ENCODE data around the gene GULP1.

The GULP1 gene

DNA sequence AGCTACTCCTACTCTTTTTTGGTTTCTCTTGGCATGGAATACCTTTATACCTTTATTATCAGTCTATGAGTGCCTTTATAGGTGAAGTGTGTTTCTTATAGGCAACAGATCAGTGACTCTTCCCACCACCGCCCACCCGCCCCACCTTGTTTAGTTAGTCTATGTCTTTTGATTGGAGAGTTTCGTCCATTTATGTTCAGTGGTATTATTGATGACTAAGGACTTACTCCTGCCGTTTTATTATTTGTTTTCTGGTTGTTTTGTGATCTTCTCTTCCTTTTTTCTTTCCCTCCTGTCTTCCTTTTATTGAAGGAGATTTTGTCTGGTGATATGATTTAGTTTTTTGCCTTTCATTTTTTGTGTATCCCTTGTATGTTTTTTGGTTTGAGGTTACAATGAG is 179.5 kb downstream of the GULP1 start:
- DNase-seq = no peak

DNA sequence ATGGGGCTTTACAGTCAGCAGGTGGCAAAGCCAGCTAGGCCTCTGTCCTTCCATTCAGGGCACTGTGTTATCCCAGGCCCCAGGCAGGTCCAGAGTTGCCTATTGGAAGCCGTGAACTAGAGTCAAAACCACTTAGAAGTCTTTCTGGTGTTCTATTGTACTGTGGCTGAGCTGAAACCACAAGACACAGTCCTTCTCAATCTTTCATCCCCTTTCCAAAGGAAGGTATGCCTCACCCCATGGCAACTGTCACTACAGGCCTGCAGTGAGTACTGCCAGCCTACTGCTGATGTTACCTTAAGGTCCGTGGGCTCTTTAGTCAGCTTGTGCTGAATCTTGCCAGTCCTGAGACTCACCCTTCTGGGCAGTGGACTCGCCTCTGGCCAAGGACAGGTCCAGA is 181.6 kb downstream of the GULP1 start:
- no peak for DNase-seq

DNA sequence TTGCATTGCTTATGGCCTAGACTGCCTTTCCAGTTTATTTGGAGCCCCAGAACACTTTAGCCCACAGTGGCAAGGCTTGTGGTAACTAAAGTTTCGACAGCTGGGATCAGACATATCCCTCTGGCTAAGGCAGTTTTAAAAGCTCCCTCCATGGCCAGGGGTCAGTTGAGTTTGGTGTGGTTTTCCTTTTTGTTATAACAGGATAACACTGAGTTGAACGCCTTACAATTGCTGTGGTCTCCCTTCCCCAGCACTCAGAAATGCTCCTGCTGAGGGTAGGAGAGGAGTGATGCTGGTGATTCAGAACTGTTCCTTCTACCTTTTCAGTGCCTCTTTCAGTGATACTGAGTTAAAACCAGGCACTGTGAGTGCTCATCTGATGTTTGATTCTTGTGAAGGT is 182.6 kb downstream of the GULP1 start:
- no peak for DNase-seq

DNA sequence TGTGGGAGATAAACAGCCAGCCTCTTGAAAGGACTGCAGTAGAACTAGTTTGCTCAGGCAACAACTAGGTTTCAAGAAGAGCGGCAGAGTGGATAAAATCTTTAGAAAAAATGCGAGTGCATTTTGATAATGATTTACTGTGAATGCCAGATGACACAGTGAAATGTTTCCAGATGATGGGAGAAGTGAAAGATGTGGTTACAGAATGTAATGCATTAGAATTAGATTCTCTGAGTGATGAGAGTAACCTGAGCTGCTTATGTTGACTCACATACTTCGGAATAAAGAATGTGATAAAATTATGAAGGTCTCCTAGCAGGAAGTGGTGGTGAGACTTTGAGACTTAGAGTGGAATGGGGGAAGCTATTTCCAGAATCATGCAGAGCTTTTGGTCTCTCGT is 184.3 kb downstream of the GULP1 start:
- DNase-seq = no peak

DNA sequence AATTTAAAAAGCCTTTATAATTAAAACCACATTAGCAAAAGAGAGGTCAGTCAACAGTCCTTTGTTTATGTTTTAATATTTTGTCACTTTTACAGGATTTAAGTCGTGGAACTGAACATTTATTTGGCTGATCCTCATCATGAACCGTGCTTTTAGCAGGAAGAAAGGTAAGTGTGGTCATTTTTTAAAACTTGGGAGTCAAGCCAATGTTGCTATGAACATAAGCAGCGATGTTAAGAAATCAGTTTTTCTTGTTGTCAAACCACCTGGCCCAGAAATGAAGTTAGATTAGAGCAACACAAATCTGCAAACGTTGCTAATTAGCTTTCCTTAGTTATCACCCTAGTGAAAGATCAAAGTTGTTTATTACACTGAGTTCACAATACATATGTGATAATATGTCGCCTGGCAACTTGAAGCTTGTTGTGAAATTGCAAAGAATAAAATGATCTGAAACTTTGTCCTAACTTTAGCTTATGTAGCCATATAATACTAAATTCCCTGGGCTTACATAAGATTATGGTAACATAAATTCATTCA is 186.0 kb downstream of the GULP1 start:
- no peak for DNase-seq

DNA sequence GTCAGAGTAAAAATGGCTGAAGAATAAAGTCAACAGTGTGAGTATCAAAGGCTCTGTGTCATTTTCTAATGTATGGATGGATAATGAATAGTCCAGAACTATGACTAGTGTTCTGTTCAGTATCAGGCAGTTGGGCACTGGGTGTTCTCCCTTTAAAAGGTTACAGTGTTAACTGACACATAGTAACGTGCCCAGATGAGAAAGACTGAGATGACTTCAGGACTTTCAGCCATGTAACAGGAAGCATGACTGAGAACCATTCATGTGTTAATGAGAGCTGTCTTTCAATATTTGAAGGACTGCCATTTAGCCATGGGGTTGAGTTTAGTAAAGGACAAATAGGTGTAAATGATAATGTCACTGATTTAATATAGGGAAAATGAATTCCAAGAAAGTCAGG is 187.1 kb downstream of the GULP1 start:
- no peak for DNase-seq

DNA sequence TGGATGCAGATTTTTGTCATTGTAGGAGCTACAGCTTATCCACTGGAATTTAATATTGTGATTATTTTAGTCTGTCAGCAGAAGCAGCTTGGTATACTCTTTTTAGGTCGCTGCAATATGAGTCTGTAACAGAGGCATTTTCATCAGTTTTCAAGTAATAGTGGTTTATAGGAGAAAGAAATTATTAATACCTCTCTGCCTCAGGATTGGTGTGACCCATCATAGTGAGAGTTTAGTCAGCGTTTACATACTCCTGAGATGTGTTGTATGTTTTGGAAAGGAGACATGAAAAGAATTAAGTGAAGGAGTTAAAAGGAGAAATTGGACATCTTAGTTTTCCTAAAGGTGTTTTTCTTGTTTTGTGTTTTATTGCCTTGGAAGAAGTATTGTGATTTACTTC is 189.8 kb downstream of the GULP1 start:
- no peak for DNase-seq

DNA sequence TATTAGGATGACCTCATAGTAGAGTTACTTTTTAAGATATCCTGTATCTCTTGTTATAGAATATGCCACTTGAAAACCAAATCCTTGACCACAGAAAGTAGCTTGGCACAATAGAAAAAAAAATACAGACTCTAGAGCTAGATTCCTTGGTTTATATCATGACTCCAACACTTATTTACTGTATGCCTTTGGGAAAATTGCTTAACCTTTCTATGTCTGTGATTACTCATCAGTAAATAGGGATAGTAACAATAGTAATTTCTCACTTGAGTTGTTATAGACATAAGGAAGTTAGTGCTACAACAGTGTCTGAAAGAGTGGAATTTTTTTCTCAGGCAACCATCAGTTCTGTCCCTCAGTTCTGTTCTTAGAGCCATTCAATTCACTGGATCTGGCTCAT is 193.8 kb downstream of the GULP1 start:
- no peak for DNase-seq

DNA sequence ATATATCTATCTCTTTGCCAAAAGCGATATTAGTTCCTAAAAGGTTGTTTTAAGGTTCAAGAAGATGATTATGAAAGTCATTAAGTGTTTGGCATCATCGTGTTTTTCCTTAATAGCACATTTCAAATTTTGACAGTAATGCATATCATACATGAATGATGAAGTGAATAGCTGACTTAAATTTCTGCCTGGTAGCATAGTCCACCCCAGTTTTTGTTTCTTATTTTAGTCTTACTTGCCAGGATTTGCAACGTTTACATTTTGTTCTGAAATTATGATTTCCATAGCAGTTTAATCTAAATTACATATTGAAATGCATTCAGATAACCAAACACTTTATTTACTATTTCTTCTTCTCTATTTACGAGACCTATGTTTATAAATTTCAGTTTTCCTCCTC is 201.1 kb downstream of the GULP1 start:
- no peak for DNase-seq

DNA sequence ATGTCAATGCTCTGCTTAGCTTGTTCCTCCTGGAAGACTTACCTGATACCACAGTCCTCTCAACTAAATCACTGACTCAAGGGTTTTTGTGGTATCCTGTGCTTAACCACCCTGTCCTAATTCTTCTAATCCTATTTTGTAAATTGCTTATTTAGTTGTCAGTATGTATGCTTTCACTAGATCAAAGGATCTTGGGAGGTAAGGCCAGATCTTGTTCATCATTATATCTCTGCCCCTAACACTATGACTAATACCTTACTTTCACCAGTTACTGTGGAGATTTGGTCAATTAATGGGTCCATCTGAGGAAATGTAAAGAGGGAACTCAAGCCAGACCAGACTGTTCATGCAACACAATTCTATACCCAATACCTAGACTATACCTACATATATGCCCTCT is 203.2 kb downstream of the GULP1 start:
- no peak for DNase-seq

DNA sequence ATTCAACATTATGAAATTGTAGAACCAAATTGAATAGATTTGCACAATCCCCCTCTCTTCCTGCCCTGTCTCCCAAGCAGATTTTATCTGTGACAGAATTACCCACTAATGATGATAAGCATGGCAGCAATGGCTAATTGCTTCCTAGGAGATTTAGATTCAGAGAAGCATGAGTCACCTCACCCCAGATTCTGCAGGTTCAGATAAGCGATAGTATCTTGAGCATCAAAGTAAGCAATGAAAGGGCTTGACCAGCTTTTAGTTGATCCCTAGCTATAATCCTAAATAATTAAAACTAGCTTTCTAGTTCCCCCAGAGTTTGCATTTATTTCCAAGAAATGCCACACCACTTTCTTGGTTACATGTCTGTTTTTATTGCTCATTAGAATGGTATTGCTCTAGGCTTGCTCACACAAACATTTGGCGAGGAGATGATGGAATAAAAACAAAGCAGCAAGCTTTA is 204.3 kb downstream of the GULP1 start:
- no peak for DNase-seq

DNA sequence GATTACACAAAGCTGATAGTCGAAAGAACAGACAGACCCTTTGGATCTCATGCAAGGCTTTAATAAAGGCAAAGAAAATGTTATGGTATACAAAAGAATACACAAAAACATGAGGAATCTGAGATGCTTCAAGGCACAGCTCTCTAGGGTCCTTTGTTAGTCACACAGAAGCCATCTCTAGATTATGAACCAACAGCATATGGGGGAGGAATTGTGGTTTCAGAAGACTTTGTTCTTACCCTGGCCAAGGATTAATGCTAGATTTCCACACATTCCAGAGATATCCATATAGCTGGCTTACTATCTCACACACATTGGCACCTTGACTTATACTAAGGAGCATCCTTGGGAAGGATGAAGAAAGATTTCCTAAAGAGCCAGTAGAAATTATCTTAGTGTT is 206.1 kb downstream of the GULP1 start:
- DNase-seq = no peak

DNA sequence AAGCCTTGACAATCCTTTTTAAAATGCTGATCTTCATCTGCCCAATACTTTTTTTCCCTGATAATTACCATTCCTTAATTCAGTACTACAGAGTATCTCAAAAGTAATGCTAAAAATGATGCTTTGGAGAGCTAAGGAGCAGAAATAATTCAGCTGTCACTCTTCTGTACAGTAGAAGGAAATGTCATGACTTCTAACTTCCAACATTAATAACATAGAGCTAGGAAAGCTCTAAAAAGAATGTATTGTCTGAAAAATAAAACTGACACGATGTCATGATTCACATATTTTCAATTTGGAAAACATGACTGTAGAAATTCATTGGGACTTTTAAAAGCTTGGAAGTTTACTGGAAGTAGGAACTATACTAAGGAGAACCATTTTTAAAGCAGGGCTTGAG is 212.3 kb downstream of the GULP1 start:
- DNase-seq = no peak

DNA sequence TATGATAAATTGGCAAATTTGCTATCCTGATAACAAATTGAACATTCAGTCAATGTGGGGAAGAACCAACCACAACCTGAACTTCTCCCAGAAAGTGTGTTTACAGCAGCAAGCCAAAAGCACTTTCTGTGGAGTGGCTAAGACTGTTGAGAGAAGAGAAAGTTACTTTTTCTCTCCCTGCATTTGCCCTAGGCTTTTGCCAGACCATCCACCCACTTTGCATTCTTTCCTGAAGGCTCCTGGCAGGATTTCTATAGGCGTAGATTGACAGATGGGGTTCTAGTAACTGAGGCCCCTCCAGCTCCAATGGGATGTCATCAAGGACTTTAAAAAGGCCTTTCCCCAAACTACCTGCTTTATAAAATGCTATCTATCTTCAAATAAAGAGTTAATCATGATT is 215.2 kb downstream of the GULP1 start:
- no peak for DNase-seq

DNA sequence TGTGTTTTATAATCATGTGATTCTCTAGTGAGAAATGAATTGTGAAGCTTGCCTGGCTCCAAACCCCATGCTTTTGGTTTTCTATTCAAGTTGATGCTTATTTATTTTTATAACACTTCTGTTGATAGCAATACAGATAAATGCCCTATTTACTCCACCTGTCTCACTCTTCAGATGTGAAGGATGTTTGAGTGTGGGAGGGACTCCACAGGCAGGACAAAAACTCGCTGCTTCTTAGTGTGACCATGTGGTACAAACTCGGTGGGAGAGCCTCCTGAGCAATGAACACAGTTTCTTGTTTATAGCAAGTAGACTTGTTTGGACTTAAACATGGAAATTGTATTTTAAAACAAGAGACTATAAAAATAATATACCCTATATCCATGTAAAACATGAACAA is 219.7 kb downstream of the GULP1 start:
- no peak for DNase-seq

DNA sequence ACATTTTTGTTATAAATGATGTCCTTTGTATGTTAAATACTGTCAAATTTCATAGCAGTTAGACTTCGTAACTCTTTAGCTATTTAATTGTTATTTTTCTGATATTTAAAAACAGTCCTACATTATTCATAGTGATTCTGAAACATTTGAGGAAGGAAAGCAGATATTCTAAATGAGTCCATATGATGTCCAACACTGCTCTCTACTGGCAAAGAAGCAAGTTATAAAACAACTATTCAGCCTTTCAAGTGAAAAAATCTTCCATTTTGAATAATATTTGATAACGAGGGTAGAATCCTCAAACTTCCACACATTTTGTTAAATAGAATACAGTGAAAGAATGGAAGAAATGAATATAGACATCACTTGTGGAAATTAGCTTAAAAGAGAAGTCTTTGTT is 220.8 kb downstream of the GULP1 start:
- DNase-seq = peak in 1 of 51 donors; percentile 41

DNA sequence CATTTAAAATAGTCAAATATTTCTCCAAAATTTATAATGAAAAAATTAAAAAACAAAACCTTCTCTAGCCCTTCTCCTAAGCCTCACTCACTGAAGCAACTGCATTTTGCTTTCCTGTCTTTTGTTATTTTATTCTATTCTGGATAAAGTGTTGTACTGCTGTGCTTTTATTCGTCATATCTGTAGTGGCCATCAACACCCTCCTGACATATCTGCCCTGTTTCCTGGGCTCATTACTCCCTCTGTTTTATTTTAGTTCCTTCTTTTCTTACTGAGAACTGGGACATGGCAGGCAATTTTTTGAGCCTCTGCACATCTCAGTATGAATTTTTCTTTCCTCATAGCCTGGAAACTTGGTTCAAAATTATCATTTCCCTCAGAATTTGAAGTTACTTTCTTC is 224.2 kb downstream of the GULP1 start:
- no peak for DNase-seq

DNA sequence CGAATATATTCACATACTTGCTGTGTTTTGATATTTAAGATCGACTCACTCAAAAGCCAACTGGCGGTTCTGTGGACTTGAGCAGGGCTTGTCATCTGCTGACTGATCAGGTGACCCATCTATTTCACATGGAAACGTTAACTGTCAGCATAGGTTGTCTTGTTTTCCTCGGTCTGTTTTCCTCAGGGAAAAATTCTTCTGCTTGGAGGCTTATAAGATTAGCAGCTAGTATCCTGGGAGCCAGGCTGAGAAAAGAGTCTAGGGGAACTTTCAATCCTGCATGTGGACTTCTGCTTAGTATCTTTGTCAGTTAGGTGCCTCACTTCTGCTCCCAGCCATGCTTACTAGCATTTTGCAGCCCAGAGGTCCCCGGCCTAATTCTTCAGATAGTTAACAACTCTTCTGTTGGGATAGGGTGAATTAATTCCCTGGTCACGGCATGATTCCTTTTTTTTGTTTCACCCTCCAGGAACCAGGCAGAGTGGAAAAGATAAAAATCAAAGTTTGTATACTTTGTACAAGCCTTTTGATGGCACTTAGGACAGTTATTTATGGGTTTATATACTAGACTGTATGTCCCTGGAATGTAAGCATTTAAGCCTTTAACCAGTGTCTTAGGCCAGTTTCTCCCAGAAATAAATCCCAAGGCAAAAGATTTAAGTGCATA is 226.0 kb downstream of the GULP1 start:
- DNase-seq = no peak

DNA sequence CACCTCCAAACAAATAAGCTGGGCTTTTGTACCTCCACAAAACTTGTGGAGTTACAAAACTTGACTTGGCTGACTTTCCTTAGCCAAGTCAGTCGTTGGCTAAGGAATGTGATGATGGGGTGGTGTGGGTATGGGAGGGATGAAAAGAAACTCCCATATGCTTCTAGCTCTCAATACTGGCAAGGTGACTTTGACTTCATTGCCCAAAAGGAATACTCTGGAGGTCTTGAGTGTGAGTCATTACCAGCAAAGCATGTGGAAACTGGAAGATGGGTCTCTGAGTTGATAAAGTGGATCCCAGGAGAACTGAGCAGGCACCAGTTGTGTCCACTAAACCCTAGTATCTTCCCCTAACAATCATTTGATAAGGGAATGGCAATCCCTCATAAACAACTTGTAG is 226.7 kb downstream of the GULP1 start:
- no peak for DNase-seq

DNA sequence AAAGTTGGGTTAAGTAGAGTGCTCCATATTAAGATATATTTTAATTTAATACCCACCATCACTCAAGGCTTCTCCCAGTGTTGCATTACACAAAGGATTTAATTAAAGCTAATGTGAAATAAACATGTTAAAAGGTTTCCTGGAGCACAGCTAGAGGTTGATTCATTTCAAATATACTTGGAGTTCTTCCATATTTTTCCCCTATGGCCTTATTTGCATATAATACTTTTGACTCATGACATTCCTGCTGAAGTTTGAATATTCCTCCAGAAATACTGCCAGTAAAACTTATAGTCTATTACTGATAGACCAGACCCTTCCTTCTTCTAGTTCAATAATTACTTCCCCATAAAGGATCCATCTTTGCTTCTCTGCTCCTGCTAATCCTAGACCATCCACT is 227.5 kb downstream of the GULP1 start:
- DNase-seq = no peak

DNA sequence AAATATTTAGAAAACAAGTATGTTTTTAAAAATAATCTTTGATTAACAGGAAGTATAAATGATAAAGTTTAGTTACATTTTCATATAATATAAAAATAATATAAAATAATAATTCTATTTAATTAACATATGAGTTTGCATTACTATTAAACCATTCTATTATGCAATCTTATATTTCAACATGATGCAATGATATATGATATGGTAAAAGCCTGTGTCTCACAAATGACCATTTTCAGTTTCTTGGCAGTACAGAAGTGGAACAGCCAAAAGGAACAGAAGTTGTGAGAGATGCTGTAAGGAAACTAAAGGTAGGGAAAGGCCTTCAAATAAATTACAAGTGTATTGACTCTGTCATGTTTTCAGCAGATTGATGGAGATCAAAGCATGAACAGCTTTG is 230.8 kb downstream of the GULP1 start:
- no peak for DNase-seq

DNA sequence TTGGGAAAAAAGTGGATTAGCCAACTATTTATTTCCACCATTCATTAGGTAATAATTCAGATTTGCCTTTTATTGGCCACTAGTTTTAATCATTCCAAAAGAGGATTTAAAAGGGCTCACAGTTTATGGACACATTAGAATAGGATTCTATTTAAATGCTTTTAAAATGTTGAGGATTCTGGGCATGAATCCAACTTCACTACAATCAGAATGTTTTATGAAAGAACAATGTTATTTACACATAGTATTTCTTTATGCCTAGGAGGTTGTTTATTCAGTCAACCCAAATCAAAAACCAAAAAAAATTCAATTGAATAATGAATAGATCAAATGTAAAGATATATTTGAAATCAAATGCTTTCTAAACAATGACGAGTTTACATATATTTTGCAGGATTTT is 232.2 kb downstream of the GULP1 start:
- no peak for DNase-seq

DNA sequence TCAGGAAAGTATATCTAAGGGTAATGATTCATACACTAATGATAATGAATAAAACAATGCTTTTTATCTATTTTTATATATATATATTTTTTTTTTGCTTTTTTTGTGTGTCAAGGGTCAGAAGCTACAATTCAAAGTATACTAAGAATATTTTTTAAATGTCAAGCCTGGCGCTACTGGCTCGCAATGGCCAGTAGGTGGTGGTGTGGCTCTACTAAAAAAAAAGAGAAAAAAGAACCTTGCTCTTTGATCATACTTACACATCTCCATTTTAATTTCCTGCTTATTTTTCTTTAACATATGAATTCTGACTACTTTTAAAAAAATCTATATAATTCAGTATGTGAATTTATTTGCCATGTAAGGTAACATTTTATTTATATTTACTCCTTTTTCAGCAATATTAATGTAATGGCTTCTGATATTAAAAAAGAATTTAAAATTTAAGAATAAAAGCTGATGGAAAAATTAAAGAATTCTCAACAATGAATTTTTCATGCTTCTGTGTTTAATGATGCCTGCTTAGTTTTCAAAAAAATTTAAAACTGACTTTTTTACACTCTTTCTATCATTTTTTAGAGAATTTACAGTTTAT is 232.9 kb downstream of the GULP1 start:
- peak in 5 of 51 donors; percentile 0 to 17 (median 7) for DNase-seq

DNA sequence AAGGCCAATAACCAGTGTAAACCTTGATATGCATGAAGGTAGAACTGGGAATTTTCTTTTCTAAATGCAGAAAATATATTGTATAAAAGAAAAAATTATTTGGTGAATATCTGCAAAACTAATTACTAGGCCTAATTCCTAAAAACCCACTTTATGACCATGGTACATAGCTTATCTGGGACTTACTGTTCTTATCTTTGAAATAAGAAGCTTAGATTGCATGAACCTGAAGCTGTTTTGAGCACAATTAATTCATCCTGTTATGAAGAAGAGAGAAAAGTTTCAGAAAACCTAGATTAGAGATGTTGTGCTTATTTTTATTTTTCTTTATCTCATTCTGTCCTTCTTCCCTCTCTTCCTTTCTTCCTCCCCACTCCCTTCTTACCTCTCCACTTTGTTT is 235.0 kb downstream of the GULP1 start:
- no peak for DNase-seq
